SKM-1 treated with dmso at 0.1 percent for 144 hours (cell line): Measurements from ENCODE around the gene SMARCD1.
"Not testable (repeated sequence)": the region's sequence is repeated elsewhere in the genome, so short reads cannot be mapped to it uniquely, and the experiment has no call there.

Experiments used
- DNase-seq: peaks from one replicate; lab custom pipeline; 2025; ENCODE audit not compliant: unreplicated experiment; lab: John Stamatoyannopoulos, UW

SMARCD1 gene

GRCh38 chr12:50132505-50133135 is 47.5 kb downstream of the SMARCD1 start:
- no peak for DNase-seq

- no peak for DNase-seq
Observed at GRCh38 chr12:50142993-50143392, 57.9 kb downstream of the SMARCD1 start.

GRCh38 chr12:50145439-50145838 is 60.3 kb downstream of the SMARCD1 start:
- DNase-seq, result no peak

- DNase-seq, result no peak
Observed at GRCh38 chr12:50147281-50147680, 62.1 kb downstream of the SMARCD1 start.

GRCh38 chr12:50148011-50148410 is 62.9 kb downstream of the SMARCD1 start:
- not testable (repeated sequence) for DNase-seq

- DNase-seq, result no peak
Observed at GRCh38 chr12:50149311-50149710, 64.2 kb downstream of the SMARCD1 start.
